K562 (cell line): ENCODE data around the gene ART1. TPM values are rescaled to one million over a fixed set of nuclear protein-coding genes. Genes with fewer than 3 reads are reported as not detected.

Source experiments
- ATAC-seq: fragments of 200-7000 bp; cut with Tn5 transposase; 3 replicates; pipeline ENCODE4 v1.9.1; 2020; ENCODE audit warnings: moderate library complexity
- BruUV-seq: library from RNA; stranded (reverse); fragments of 400-500 nt; replicated peaks from 2 replicates; lab custom pipeline; 2021; lab: Mats Ljungman, UMichigan
- CTCF ChIA-PET: fragments of 300-600 bp; formaldehyde crosslinking; extraction: SDS; loops from one replicate; lab custom pipeline; 2021; ENCODE audit warnings: low intra/inter-chr PET ratio; lab: Yijun Ruan, JAX
- POLR2A ChIA-PET: fragments of 300-600, 350-650 bp; sonication (Branson Sonifier 250); formaldehyde crosslinking; extraction: SDS; loops from one replicate; lab custom pipeline; 2021; ENCODE audit warnings: antibody characterized with exemption, inconsistent platforms; lab: Yijun Ruan, JAX
- DNase-seq, 4 experiments: peaks; one replicate each; pipeline versions ENCODE4 v3.0.0 to v3.0.0-alpha.2; 2011 to 2018; ENCODE audit warnings: low spot score in 3 of 4, mixed read lengths in 3 of 4; ENCODE audit errors: extremely low read depth in 1 of 4
- FAIRE-seq: peaks from 2 replicates; lab custom pipeline; 2011; peaks lifted over from hg19 to GRCh38; lab: Jason Lieb, UNC
- H2AFZ ChIP-seq: 2 replicates; pipeline ENCODE4 v1.6.0; 2011; ENCODE audit warnings: low read depth, low read length, control low read depth, inconsistent platforms
- H3K27ac ChIP-seq: fragments of 200-600 bp; 3 replicates; pipeline ENCODE4 v1.8.0; 2011; ENCODE audit warnings: low read depth, mild to moderate bottlenecking, control low read depth, inconsistent platforms, low read length, moderate library complexity, mixed read lengths; ENCODE audit errors: extremely low read depth
- H3K27me3 ChIP-seq, 2 experiments: fragments of 300-600 bp in 1 of 2; 2 replicates in 1 of 2; 3 replicates in 1 of 2; pipeline versions ENCODE4 v1.6.0 to v1.8.0; 2011; ENCODE audit warnings: inconsistent platforms in 2 of 2, low read length in 2 of 2, mild to moderate bottlenecking in 1 of 2, mixed read lengths in 1 of 2, moderate library complexity in 1 of 2; ENCODE audit not compliant: control insufficient read depth in 2 of 2, insufficient read depth in 2 of 2
- H3K36me3 ChIP-seq: fragments of 300-600 bp; 3 replicates; pipeline ENCODE4 v1.8.0; 2011; ENCODE audit warnings: mild to moderate bottlenecking, low read length, inconsistent platforms; ENCODE audit not compliant: control insufficient read depth, insufficient read depth
- H3K4me1 ChIP-seq, 2 experiments: fragments of 200-600 bp in 1 of 2; replicated peaks in 1 of 2; 2 replicates in 1 of 2; 3 replicates in 1 of 2; pipeline versions ENCODE4 v1.5.1 to v1.8.0; 2011; ENCODE audit warnings: inconsistent platforms in 2 of 2, low read length in 2 of 2, mild to moderate bottlenecking in 1 of 2, mixed read lengths in 1 of 2, moderate library complexity in 1 of 2; ENCODE audit not compliant: control insufficient read depth in 2 of 2, insufficient read depth in 2 of 2
- H3K4me2 ChIP-seq: 2 replicates; pipeline ENCODE4 v1.6.1; 2011; ENCODE audit warnings: low read length, control low read depth, inconsistent platforms, mixed read lengths; ENCODE audit not compliant: insufficient read depth
- H3K4me3 ChIP-seq: fragments of 200-600 bp; sonication (generic), shearing (Covaris generic); 2 replicates; pipeline ENCODE4 v1.5.1; 2016; ENCODE audit warnings: control low read depth, inconsistent platforms
- H3K79me2 ChIP-seq: fragments of 200-600 bp; 3 replicates; pipeline ENCODE4 v1.8.0; 2011; ENCODE audit warnings: low read length, inconsistent platforms; ENCODE audit not compliant: control insufficient read depth, insufficient read depth
- H3K9ac ChIP-seq, 2 experiments: 2 replicates each; pipeline versions ENCODE4 v1.6.0 to v1.6.1; 2011; ENCODE audit warnings: low read depth in 2 of 2, low read length in 2 of 2, control low read depth in 1 of 2, inconsistent platforms in 1 of 2, mild to moderate bottlenecking in 1 of 2, mixed read lengths in 1 of 2; ENCODE audit not compliant: insufficient read depth in 1 of 2
- H3K9me1 ChIP-seq: one replicate; pipeline ENCODE4 v1.6.0; 2011; ENCODE audit warnings: inconsistent platforms, mild to moderate bottlenecking, low read length, moderate library complexity; ENCODE audit not compliant: control insufficient read depth, insufficient read depth
- H3K9me3 ChIP-seq: replicated peaks from 2 replicates; pipeline ENCODE4 v1.5.1; 2011; ENCODE audit warnings: low read depth, low read length, inconsistent platforms; ENCODE audit not compliant: control insufficient read depth, insufficient read depth
- H4K20me1 ChIP-seq: replicated peaks from 2 replicates; pipeline ENCODE4 v1.6.1; 2011; ENCODE audit warnings: low read length, inconsistent platforms, mixed read lengths; ENCODE audit not compliant: control insufficient read depth, insufficient read depth
- CREB1 ChIP-seq, 2 experiments: sonication (generic) in 1 of 2; formaldehyde crosslinking in 1 of 2; IDR thresholded peaks; 2 replicates each; pipeline versions ENCODE4 v1.6.1 to v1.8.0; 2012 to 2022; ENCODE audit warnings: inconsistent platforms in 1 of 2, mild to moderate bottlenecking in 1 of 2, missing genetic modification reagents in 1 of 2, moderate library complexity in 1 of 2
- POLR3G ChIP-seq: IDR thresholded peaks from 2 replicates; pipeline ENCODE4 v1.6.1; 2011; ENCODE audit not compliant: insufficient read length, insufficient replicate concordance; ENCODE audit errors: extremely low read depth
- SIN3A ChIP-seq, 2 experiments: fragments of 150-350 bp in 1 of 2; IDR thresholded peaks; 2 replicates each; pipeline ENCODE4 v1.6.1; 2011 to 2016; ENCODE audit warnings: borderline replicate concordance in 2 of 2, low read depth in 2 of 2, low read length in 2 of 2, mild to moderate bottlenecking in 2 of 2, moderate library complexity in 2 of 2; ENCODE audit not compliant: control insufficient read depth in 1 of 2
- SRSF1 ChIP-seq: fragments of 200-400 bp; formaldehyde crosslinking; IDR thresholded peaks from 2 replicates; pipeline ENCODE4 v1.6.1; 2017; ENCODE audit warnings: mild to moderate bottlenecking, low read depth, low read length, moderate library complexity
- ZC3H8 ChIP-seq: fragments of 450-650 bp; IDR thresholded peaks from 2 replicates; pipeline ENCODE4 v1.6.1; 2017
- ZZZ3 ChIP-seq: fragments of 450-650 bp; IDR thresholded peaks from 2 replicates; pipeline ENCODE4 v1.6.1; 2016; ENCODE audit warnings: antibody characterized with exemption, mild to moderate bottlenecking, moderate library complexity
- WGBS: fragments of 100-300 bp; shearing (Covaris generic); methylation state at CpG from one replicate; pipeline ENCODE4 v1.1.6; 2016; ENCODE audit warnings: low coverage, mixed read lengths; ENCODE audit not compliant: insufficient coverage; ENCODE audit errors: missing lambda C conversion rate; 5-methylcytosine and 5-hydroxymethylcytosine counted together
- in situ Hi-C: fragments of 300-500 bp; cut with MboI; formaldehyde crosslinking; loops from 4 replicates; pipeline ENCODE4 v1.15.0; 2018; ENCODE audit warnings: inconsistent platforms, mixed read lengths
- intact Hi-C: fragments of 100-400 bp; cut with micrococcal nuclease; formaldehyde crosslinking; loops from 2 replicates; pipeline ENCODE4 v1.14.2; 2022
- polyA plus RNA-seq, 8 experiments: library from polyadenylated mRNA; depleted of rRNA in 4 of 8; stranded (reverse) in 5 of 8; unstranded in 3 of 8; fragments of >200 nt; fragmentation: Nextera tagmentation in 2 of 8; fragmentation: Illumina TruSeq in 1 of 8; extraction: Ambion mirVana in 2 of 8; extraction: Trizol in 1 of 8; gene quantifications; 2 replicates each; pipeline versions ENCODE4 v1.2.1 to v1.2.3, GENCODE V29; 2011 to 2014; ENCODE audit warnings: inconsistent platforms in 1 of 8, missing spikeins in 1 of 8
- total RNA-seq, 7 experiments: library from RNA; depleted of rRNA in 6 of 7; stranded (reverse); fragments of >200 nt in 6 of 7; fragmentation: Illumina TruSeq in 2 of 7; extraction: Trizol in 2 of 7; gene quantifications; 2 replicates each; pipeline versions ENCODE4 v1.2.1 to v1.2.3, GENCODE V29; 2011 to 2021; ENCODE audit warnings: low replicate concordance in 1 of 7
- TF ChIP-seq, protein P1 (sequence below): sonication (generic); formaldehyde crosslinking; IDR thresholded peaks from 2 replicates; pipeline ENCODE4 v1.8.1; 2022; ENCODE audit warnings: missing genetic modification reagents
- TF ChIP-seq, protein P2 (sequence below): sonication (generic); formaldehyde crosslinking; IDR thresholded peaks from 2 replicates; pipeline ENCODE4 v1.8.1; 2023; ENCODE audit warnings: mild to moderate bottlenecking, missing genetic modification reagents, moderate library complexity

ART1 gene
- total and polyA plus RNA-seq, 9 of the 15 experiments (the other 6 are each of a cell fraction or from before 2014, with no cell fraction given) = not detected

DNA sequence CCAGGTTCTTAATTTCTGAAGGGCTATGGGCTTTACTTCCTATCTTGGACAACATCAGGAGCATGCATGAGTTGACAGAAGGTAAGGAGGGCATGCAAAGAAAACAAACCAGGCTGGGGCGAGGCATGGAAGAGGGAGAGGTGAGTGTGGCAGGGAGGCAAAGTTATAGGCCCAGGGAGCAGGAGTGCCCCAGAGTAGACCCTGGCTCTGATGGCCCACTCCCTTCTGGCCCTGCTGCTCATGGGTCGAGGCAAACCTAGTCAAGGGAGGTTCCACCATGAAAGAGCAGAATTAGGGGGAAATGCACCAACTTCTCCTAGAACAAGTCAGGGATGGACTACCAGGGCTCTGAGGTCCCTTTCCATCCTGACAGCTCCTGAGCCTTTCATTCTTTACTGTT, 16.0 kb downstream of the ART1 start:
- H2AFZ ChIP-seq = no peak overlapping the region

More for the DNA sequence above, 16.0 kb downstream of the ART1 start:
- peaks cover 25 to 33% of the 10 kb centered on the region in 2 experiments for H3K27me3 ChIP-seq
- H3K9me1 ChIP-seq = no peaks in the 10 kb centered on the region
- H4K20me1 ChIP-seq = peaks cover 7% of the 10 kb centered on the region; the same call in 1 of the 2 replicates
- no peak overlapping the region for H3K4me3 ChIP-seq
- TF ChIP-seq SIN3A (IDR thresholded peaks at IDR 0.05; ENCODE audit: borderline replicate concordance in 2 of 2, control insufficient read depth in 1 of 2, low read depth in 2 of 2, low read length in 2 of 2) (no peak), CREB1 (IDR thresholded peaks at IDR 0.05) (no peak), CREB1 (CRISPR knock-in tag; IDR thresholded peaks at IDR 0.05) (no peak), POLR3G (no peak), ZC3H8 (no peak), ZZZ3 (no peak), SRSF1 (no peak)
- TF ChIP-seq, protein P1, sequence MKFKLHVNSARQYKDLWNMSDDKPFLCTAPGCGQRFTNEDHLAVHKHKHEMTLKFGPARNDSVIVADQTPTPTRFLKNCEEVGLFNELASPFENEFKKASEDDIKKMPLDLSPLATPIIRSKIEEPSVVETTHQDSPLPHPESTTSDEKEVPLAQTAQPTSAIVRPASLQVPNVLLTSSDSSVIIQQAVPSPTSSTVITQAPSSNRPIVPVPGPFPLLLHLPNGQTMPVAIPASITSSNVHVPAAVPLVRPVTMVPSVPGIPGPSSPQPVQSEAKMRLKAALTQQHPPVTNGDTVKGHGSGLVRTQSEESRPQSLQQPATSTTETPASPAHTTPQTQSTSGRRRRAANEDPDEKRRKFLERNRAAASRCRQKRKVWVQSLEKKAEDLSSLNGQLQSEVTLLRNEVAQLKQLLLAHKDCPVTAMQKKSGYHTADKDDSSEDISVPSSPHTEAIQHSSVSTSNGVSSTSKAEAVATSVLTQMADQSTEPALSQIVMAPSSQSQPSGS (CRISPR knock-in tag) = no peak
- TF ChIP-seq, protein P2, sequence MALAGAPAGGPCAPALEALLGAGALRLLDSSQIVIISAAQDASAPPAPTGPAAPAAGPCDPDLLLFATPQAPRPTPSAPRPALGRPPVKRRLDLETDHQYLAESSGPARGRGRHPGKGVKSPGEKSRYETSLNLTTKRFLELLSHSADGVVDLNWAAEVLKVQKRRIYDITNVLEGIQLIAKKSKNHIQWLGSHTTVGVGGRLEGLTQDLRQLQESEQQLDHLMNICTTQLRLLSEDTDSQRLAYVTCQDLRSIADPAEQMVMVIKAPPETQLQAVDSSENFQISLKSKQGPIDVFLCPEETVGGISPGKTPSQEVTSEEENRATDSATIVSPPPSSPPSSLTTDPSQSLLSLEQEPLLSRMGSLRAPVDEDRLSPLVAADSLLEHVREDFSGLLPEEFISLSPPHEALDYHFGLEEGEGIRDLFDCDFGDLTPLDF (CRISPR knock-in tag) = no peak
- in situ Hi-C loops (no loop called here), intact Hi-C loops (no loop called here)
- no peak overlapping the region for H3K9ac ChIP-seq
- no peak overlapping the region for H3K4me2 ChIP-seq
- POLR2A ChIA-PET = no interaction called here
- BruUV-seq = no TSS peak
- ATAC-seq = no peak
- H3K79me2 ChIP-seq = no peaks in the 10 kb centered on the region
- DNase-seq = no peak
- peaks cover 5% of the 10 kb centered on the region; the same call in 1 of the 3 replicates for H3K36me3 ChIP-seq
- peaks cover 0 to 8% of the 10 kb centered on the region in 2 experiments; a peak in 2 of 5 replicates for H3K4me1 ChIP-seq
- CTCF ChIA-PET = no interaction called here
- no peak overlapping the region for H3K27ac ChIP-seq
- WGBS = 0% methylated on average over 2 of the region's 2 CpGs
- H3K9me3 ChIP-seq = no peaks in the 10 kb centered on the region
- FAIRE-seq = no peak
